G401 (cell line): ENCODE results near the gene CHRNA5. TPM values are rescaled to one million over a fixed set of nuclear protein-coding genes. Genes with fewer than 3 reads are reported as not detected.
A peak's percentile ranks its signal among the peaks of the same experiment; 100 is the strongest.

Experiments
- DNase-seq: peaks from one replicate; pipeline ENCODE4 v3.0.0-alpha.2; 2015; ENCODE audit warnings: low spot score
- in situ Hi-C: cut with HindIII; loops from 2 replicates; pipeline ENCODE4 v1.10.0; 2016; ENCODE audit warnings: low sequenced_read_pairs, mixed read lengths
- total RNA-seq: library from RNA; depleted of rRNA; stranded (reverse); fragments of >200 nt; shearing (Covaris generic); gene quantifications from 2 replicates; pipeline ENCODE4 v1.2.3, GENCODE V29; 2014; rRNA removed

Gene CHRNA5
- total RNA-seq, 1 experiment from 2014 or later: 16.4 TPM

- no peak for DNase-seq
- in situ Hi-C loops: no loop called here
These were observed 68.0 kb downstream of the CHRNA5 start for GRCh38 chr15:78633348-78633747.

- DNase-seq: no peak
- in situ Hi-C loops: no loop called here
These were observed 69.2 kb downstream of the CHRNA5 start for GRCh38 chr15:78634210-78635145.

GRCh38 chr15:78635346-78635745, 70.0 kb downstream of the CHRNA5 start:
- DNase-seq: no peak
- in situ Hi-C loops: no loop called here

- in situ Hi-C loops: no loop called here
- no peak for DNase-seq
These were observed 71.1 kb downstream of the CHRNA5 start for GRCh38 chr15:78636378-78636859.

- in situ Hi-C loops: no loop called here
- no peak for DNase-seq
These were observed 72.6 kb downstream of the CHRNA5 start for GRCh38 chr15:78637776-78638435.

- peak; percentile 36 for DNase-seq
- in situ Hi-C loops: no loop called here
These were observed 73.5 kb downstream of the CHRNA5 start for GRCh38 chr15:78638658-78639314.

GRCh38 chr15:78640527-78641101, 75.3 kb downstream of the CHRNA5 start:
- in situ Hi-C loops: no loop called here
- no peak for DNase-seq

GRCh38 chr15:78641102-78641748, 75.9 kb downstream of the CHRNA5 start, which contains the start of gene CHRNB4:
CHRNB4 (minus strand) TSS chr15:78641210; CDS start chr15:78641133, 77 bp downstream.
- in situ Hi-C loops: no loop called here
- no peak for DNase-seq

- in situ Hi-C loops: no loop called here
- no peak for DNase-seq
These were observed 76.5 kb downstream of the CHRNA5 start for GRCh38 chr15:78641749-78642275.

GRCh38 chr15:78642331-78642730, 77.0 kb downstream of the CHRNA5 start:
- no peak for DNase-seq
- in situ Hi-C loops: no loop called here

Other genes with a start within 250 kb of the CHRNA5 start
- gene CRABP1, start 225.2 kb upstream of the CHRNA5 start, total RNA-seq: not detected in 2 replicates
- 19.2 and 23.8 TPM in 2 replicates for gene IREB2, start 127.3 kb upstream of the CHRNA5 start, total RNA-seq
- gene HYKK, start 57.9 kb upstream of the CHRNA5 start, total RNA-seq: 5.3 and 13.9 TPM in 2 replicates
- 481 and 600 TPM in 2 replicates for gene PSMA4, start 25.1 kb upstream of the CHRNA5 start, total RNA-seq
- 0.24 and 0.37 TPM in 2 replicates for gene CHRNA3, start 55.5 kb downstream of the CHRNA5 start, total RNA-seq
- gene CHRNB4, start 75.7 kb downstream of the CHRNA5 start, total RNA-seq: not detected in 2 replicates
- gene ADAMTS7, start 245.9 kb downstream of the CHRNA5 start, total RNA-seq: 6.1 and 8.1 TPM in 2 replicates